Ishikawa (cell line): ENCODE measurements around the gene ZNF3.

ENCODE experiments used
- CEBPB ChIP-seq: IDR thresholded peaks from 2 replicates; pipeline ENCODE4 v1.6.1; 2012
- CREB1 ChIP-seq: IDR thresholded peaks from 2 replicates; pipeline ENCODE4 v1.6.1; 2012; ENCODE audit warnings: low read depth
- EGR1 ChIP-seq: IDR thresholded peaks from 2 replicates; pipeline ENCODE4 v1.6.1; 2012
- EP300 ChIP-seq: IDR thresholded peaks from 2 replicates; pipeline ENCODE4 v1.6.1; 2012; ENCODE audit warnings: borderline replicate concordance
- FOXM1 ChIP-seq: IDR thresholded peaks from 2 replicates; pipeline ENCODE4 v1.6.1; 2012; ENCODE audit warnings: low read depth, borderline replicate concordance
- MAX ChIP-seq: IDR thresholded peaks from 2 replicates; pipeline ENCODE4 v1.6.1; 2012
- NFIC ChIP-seq: IDR thresholded peaks from 2 replicates; pipeline ENCODE4 v1.6.1; 2012
- RAD21 ChIP-seq: IDR thresholded peaks from 2 replicates; pipeline ENCODE4 v1.6.1; 2012; ENCODE audit warnings: low read depth
- REST ChIP-seq: IDR thresholded peaks from 2 replicates; pipeline ENCODE4 v1.6.1; 2012; ENCODE audit warnings: low read depth, mild to moderate bottlenecking
- TAF1 ChIP-seq: IDR thresholded peaks from 2 replicates; pipeline ENCODE4 v1.6.1; 2012; ENCODE audit warnings: low read depth, mild to moderate bottlenecking
- TCF12 ChIP-seq: IDR thresholded peaks from 2 replicates; pipeline ENCODE4 v1.6.1; 2012; ENCODE audit warnings: low read depth
- TEAD4 ChIP-seq: IDR thresholded peaks from 2 replicates; pipeline ENCODE4 v1.6.1; 2012
- USF1 ChIP-seq: IDR thresholded peaks from 2 replicates; pipeline ENCODE4 v1.6.1; 2012
- YY1 ChIP-seq: IDR thresholded peaks from 2 replicates; pipeline ENCODE4 v1.6.1; 2012; ENCODE audit warnings: low read depth
- ZBTB7A ChIP-seq: IDR thresholded peaks from 2 replicates; pipeline ENCODE4 v1.6.1; 2012; ENCODE audit warnings: low read depth

Gene ZNF3

GRCh38 chr7:100095289-100095688 lies 13.8 kb upstream of the ZNF3 start:
- TF ChIP-seq USF1 (no peak), NFIC (no peak), CEBPB (no peak), EGR1 (no peak), YY1 (no peak), ZBTB7A (no peak), TCF12 (no peak), FOXM1 (no peak), EP300 (no peak), TAF1 (no peak), REST (no peak), TEAD4 (no peak), CREB1 (no peak), MAX (no peak), RAD21 (no peak)

GRCh38 chr7:100093925-100094486 lies 12.5 kb upstream of the ZNF3 start:
- TF ChIP-seq RAD21 = no peak
- no peak for TF ChIP-seq TAF1
- TF ChIP-seq TEAD4 = no peak
- TF ChIP-seq EP300 = no peak
- TF ChIP-seq USF1 = no peak
- TF ChIP-seq CREB1 = no peak
- TF ChIP-seq YY1 = no peak
- no peak for TF ChIP-seq CEBPB
- TF ChIP-seq TCF12 = no peak
- TF ChIP-seq REST = no peak

- TF ChIP-seq FOXM1 (no peak), MAX (no peak), USF1 (no peak), ZBTB7A (no peak), REST (no peak), EGR1 (no peak), YY1 (no peak), TEAD4 (no peak), RAD21 (no peak), CREB1 (no peak), TAF1 (no peak), TCF12 (no peak), EP300 (no peak), NFIC (no peak), CEBPB (no peak)
These were observed 12.0 kb upstream of the ZNF3 start for GRCh38 chr7:100093498-100093897.

- TF ChIP-seq EP300 (no peak), ZBTB7A (no peak), CEBPB (no peak), RAD21 (no peak), EGR1 (no peak), TEAD4 (no peak), TCF12 (no peak), CREB1 (no peak), TAF1 (no peak)
These were observed 11.5 kb upstream of the ZNF3 start for GRCh38 chr7:100093054-100093453.
